ENCODE data around the gene CHRNB1.

The CHRNB1 gene

GRCh38 chr17:7444682-7445618, at the start of gene CHRNB1:
Gene CHRNB1, plus strand, starts transcription at chr17:7445061. Its CDS starts 67 bp downstream, at chr17:7445128.
- no peak for FAIRE-seq

DNA sequence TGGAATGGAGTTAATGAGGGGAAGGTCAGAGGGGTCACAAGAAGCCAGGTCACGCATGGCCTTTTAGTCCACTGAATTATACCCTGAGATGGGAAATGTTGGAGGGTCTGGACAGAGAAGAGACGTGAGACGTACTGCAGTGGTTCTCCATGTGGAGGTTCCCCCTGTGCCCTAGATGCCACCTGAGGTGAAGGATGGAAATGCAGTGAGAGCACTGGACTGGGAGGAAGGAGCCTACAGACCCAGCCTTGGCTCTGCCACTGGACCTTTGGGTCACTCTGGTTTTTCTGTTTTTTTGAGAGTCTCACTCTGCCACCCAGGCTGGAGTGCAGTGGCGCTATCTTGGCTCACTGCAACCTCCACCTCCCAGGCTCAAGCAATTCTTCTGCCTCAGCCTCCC, 48.7 kb upstream of the CHRNB1 start:
- FAIRE-seq = no peak

- no peak for FAIRE-seq
Observed at GRCh38 chr17:7398612-7399011, 46.2 kb upstream of the CHRNB1 start.

GRCh38 chr17:7403043-7403726, 41.7 kb upstream of the CHRNB1 start:
- no peak for FAIRE-seq

- FAIRE-seq = no peak
Observed at GRCh38 chr17:7403727-7403976, 41.2 kb upstream of the CHRNB1 start.

DNA sequence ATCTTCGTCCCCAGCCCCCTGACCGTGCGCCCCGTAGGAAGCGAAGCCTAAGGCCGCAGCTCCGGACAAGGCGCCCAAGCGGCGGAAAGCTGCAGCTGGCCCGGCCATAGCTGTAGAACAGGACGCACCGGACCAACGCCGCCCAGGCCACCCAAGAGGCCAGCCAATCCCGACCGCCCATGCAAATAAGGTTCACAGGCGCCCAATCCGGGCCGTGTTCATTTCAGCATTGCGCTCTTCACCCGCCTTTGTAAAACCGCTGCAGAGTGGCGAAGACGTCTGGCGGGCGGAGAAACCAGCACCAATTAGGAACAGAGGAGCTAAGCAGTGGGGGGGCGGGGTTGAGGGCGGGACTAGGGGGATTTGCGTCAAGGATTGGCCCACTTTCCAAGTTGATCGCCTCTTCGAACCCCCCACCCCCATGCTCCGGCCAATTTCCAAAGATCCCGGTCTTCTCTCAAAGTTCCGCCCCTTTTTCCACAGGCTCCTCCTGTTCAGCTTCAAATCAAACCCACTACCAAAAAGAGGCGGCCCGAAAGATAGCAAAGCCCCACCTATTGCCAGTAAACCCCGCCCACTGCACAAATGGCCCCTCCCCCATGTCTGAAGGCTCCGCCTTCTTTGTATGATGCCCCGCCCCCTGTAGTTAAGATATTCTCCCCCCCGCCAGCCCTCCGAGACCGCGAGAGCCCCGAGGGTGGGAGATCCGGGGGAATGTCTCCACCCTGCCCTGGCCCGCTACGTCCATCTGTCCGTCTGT, 40.7 kb upstream of the CHRNB1 start, which contains the start of gene TMEM256:
TMEM256 (minus strand) TSS at position 121 of the 760 bp plus-strand sequence; CDS start at position 108, 13 bp downstream.
- peak; percentile 10 for FAIRE-seq

GRCh38 chr17:7404737-7405349, 40.0 kb upstream of the CHRNB1 start:
- no peak for FAIRE-seq

- no peak for FAIRE-seq
Observed at GRCh38 chr17:7405350-7406234, 39.3 kb upstream of the CHRNB1 start.

DNA sequence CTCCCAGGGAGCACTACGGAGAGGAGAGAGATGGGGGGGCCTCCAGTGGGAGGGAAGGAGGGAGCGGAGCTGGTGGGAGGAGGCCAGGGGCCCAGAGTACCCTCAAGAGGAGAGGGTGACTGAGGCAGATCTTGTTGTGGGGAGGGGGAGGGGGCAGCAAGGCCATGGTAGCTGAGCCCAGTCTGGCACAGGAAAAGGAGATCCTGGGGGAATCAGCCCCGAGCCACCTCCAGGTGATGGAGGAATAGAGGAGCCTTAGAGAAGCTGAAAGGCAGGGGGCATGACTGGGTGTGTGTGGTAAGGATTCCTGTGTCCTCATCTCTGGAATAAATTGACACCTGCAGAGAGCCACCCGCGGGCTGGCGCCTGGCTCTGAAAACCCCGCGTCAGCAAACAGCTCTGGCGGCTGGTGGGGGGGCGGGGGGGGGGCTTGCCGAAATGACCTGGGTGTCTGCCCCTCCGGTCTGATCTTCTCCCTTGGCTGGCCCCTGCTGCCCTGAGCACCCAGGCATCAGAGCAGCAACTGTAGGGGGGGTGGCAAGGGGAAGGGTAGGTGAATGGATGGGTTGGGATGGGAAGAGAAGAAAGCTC, 38.5 kb upstream of the CHRNB1 start:
- no peak for FAIRE-seq

DNA sequence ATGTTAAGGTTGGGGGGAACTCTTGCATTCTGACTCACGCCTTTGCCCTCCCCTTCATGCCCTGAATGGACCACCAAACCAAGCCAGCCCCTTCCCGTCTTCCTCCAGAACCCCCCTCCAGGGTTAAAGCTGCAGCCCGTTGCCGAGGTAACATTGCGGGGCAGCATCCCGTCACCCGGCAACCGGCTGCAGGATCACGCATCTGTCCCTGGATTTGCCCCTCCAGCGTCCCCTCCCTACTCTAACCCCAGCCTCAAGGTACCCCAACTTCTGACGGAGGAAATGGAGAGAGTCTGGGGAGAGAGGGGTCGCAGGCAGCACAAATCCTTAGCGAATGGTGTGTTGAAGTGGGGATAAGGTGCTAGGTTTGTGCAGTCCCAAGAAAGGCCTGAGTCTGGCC, 37.8 kb upstream of the CHRNB1 start:
- no peak for FAIRE-seq

- no peak for FAIRE-seq
Observed at GRCh38 chr17:7407485-7408251, 37.2 kb upstream of the CHRNB1 start, which contains the start of gene NLGN2. Gene NLGN2, plus strand, starts transcription at chr17:7407845. Its CDS starts 411 bp downstream, at chr17:7408256.

DNA sequence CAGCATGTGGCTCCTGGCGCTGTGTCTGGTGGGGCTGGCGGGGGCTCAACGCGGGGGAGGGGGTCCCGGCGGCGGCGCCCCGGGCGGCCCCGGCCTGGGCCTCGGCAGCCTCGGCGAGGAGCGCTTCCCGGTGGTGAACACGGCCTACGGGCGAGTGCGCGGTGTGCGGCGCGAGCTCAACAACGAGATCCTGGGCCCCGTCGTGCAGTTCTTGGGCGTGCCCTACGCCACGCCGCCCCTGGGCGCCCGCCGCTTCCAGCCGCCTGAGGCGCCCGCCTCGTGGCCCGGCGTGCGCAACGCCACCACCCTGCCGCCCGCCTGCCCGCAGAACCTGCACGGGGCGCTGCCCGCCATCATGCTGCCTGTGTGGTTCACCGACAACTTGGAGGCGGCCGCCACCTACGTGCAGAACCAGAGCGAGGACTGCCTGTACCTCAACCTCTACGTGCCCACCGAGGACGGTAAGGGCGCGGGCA, 36.6 kb upstream of the CHRNB1 start:
- no peak for FAIRE-seq

GRCh38 chr17:7408863-7409262, 36.0 kb upstream of the CHRNB1 start:
- FAIRE-seq = no peak

DNA sequence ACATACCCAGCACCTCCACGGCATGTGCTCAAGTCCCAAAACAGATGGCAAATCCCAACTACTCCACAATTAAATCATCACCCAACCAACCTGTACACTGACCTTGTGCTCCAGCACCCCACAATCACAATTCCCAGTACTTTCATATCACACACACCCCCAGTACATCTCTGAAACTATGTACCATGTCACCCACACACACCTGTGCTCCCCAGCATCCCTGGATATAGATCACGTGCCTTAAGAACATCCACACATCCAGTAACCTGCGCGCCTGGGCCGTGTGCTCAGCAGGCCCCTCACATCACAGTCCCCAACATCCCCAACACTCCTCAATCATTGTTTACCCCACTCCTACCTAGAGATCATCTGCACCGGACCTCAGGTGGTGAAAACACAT, 35.1 kb upstream of the CHRNB1 start:
- FAIRE-seq = no peak

- FAIRE-seq = no peak
Observed at GRCh38 chr17:7410634-7411426, 34.0 kb upstream of the CHRNB1 start.

DNA sequence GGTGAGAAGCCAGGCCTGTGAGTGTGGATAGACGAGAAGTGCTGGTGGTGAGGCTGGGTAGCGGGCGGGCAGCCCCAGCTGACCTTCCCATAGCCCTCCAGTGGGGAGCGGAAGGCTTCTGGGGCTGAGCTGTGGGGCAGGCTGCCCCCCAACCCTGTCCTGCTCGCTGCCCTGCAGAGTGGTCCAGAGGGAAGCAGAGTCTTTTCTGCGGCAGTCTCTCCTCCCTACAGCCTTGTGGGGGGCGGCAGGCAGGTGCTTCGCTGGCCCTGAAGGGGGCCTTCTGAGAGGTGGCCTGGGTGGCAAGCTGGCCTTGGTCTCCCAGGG, 33.5 kb upstream of the CHRNB1 start:
- no peak for FAIRE-seq

- FAIRE-seq = no peak
Observed at GRCh38 chr17:7413346-7413985, 31.4 kb upstream of the CHRNB1 start.

- FAIRE-seq = no peak
Observed at GRCh38 chr17:7414837-7415236, 30.0 kb upstream of the CHRNB1 start.

GRCh38 chr17:7415784-7416183, 29.1 kb upstream of the CHRNB1 start:
- FAIRE-seq = no peak
